ENCODE data around the gene TRIM29. TPM values are rescaled to one million over a fixed set of nuclear protein-coding genes. Genes with fewer than 3 reads are reported as not detected.

Gene TRIM29
- total and polyA plus RNA-seq, 12 donors = 0.24 to 4.3 (median 1.1) TPM; not detected in 3

GRCh38 chr11:120179057-120179672 lies 41.3 kb upstream of the TRIM29 start:
- H3K27ac ChIP-seq = no peak overlapping the region
- H3K9me3 ChIP-seq (replicated peaks in 1 of 3) = no peaks in the 10 kb centered on the region
- H3K4me1 ChIP-seq (replicated peaks in 1 of 2) = peaks cover 0 to 5% of the 10 kb centered on the region in 2 donors
- H3K27me3 ChIP-seq = no peaks in the 10 kb centered on the region
- no peak overlapping the region for H3K4me3 ChIP-seq
- TF ChIP-seq POLR2A (IDR thresholded peaks at IDR 0.05) = no peak
- TF ChIP-seq CTCF (IDR thresholded peaks at IDR 0.05) = no peak
- DNase-seq = peak in 2 of 7 donors; percentile 10 to 42
- H3K36me3 ChIP-seq (replicated peaks in 1 of 2) = no peaks in the 10 kb centered on the region
- intact Hi-C loops (cut with DNase I) = no loop called here
- 86 to 95% (median 93%) methylated on average over 10 of the region's 10 CpGs for WGBS, 4 donors

- Histone ChIP-seq H3K4me1 (replicated peaks in 1 of 2) (no peaks in the 10 kb centered on the region), H3K27ac (no peak overlapping the region), H3K4me3 (no peak overlapping the region), H3K36me3 (replicated peaks in 1 of 2) (no peaks in the 10 kb centered on the region), H3K9me3 (replicated peaks in 1 of 3) (no peaks in the 10 kb centered on the region), H3K27me3 (no peaks in the 10 kb centered on the region)
- peak in 1 of 7 donors; percentile 9 for DNase-seq
- WGBS, 4 donors = 77 to 92% (median 87%) methylated on average over 3 to 5 of the region's 5 CpGs
- intact Hi-C loops (cut with DNase I) = no loop called here
- TF ChIP-seq POLR2A (IDR thresholded peaks at IDR 0.05) (no peak), CTCF (IDR thresholded peaks at IDR 0.05) (no peak)
These were observed 40.7 kb upstream of the TRIM29 start for GRCh38 chr11:120178561-120179056.

GRCh38 chr11:120174866-120175265 lies 37.0 kb upstream of the TRIM29 start:
- H3K4me3 ChIP-seq = no peak overlapping the region
- no peaks in the 10 kb centered on the region for H3K27me3 ChIP-seq
- intact Hi-C loops (cut with DNase I) = loop anchor here in 1 of 2 donors (5.0 kb wide), 2 partner anchors 52 to 127 kb away; no protein-coding TSS in a partner anchor
- no peaks in the 10 kb centered on the region for H3K9me3 ChIP-seq (replicated peaks in 1 of 3)
- no peak overlapping the region for H3K27ac ChIP-seq
- DNase-seq = peak in 1 of 7 donors; percentile 30
- WGBS, 4 donors = 78 to 90% (median 84%) methylated on average over 4 of the region's 4 CpGs
- no peaks in the 10 kb centered on the region for H3K36me3 ChIP-seq (replicated peaks in 1 of 2)
- TF ChIP-seq CTCF (IDR thresholded peaks at IDR 0.05) (no peak), POLR2A (IDR thresholded peaks at IDR 0.05) (no peak)
- peaks cover 0 to 4% of the 10 kb centered on the region in 2 donors for H3K4me1 ChIP-seq (replicated peaks in 1 of 2)

- intact Hi-C loops (cut with DNase I) = loop anchor here (2.0 to 5.0 kb wide), 3 partner anchors 53 to 128 kb away; no protein-coding TSS in a partner anchor
- peak in 2 of 7 donors; percentile 6 to 10 for DNase-seq
- 66 to 71% (median 70%) methylated on average over 5 of the region's 5 CpGs for WGBS, 4 donors
- H3K27ac ChIP-seq = no peak overlapping the region
- H3K9me3 ChIP-seq (replicated peaks in 1 of 3) = no peaks in the 10 kb centered on the region
- H3K4me1 ChIP-seq (replicated peaks in 1 of 2) = peaks cover under 1 to 11% of the 10 kb centered on the region in 2 donors
- no peaks in the 10 kb centered on the region for H3K36me3 ChIP-seq (replicated peaks in 1 of 2)
- no peaks in the 10 kb centered on the region for H3K27me3 ChIP-seq
- no peak for TF ChIP-seq CTCF (IDR thresholded peaks at IDR 0.05)
- TF ChIP-seq POLR2A (IDR thresholded peaks at IDR 0.05) = no peak
- H3K4me3 ChIP-seq = no peak overlapping the region
These were observed 35.9 kb upstream of the TRIM29 start for GRCh38 chr11:120173807-120174206.
